Retinal pigment epithelial cell (primary cell): ENCODE data around the gene NCKAP5L.
A peak's percentile ranks its signal among the peaks of the same experiment; 100 is the strongest.

ENCODE experiments used
- DNase-seq: peaks from one replicate; pipeline ENCODE4 v3.0.0-alpha.2; 2010; ENCODE audit warnings: low read depth
- H3K4me3 ChIP-seq: 2 replicates; pipeline ENCODE4 v1.5.1; 2011; ENCODE audit warnings: mild to moderate bottlenecking, low read length, control low read depth, moderate library complexity
- CTCF ChIP-seq: conservative IDR thresholded peaks from 2 replicates; pipeline ENCODE4 v1.5.1; 2011; ENCODE audit warnings: low read depth, low read length, control low read depth, inconsistent platforms

Gene NCKAP5L

GRCh38 chr12:49828133-49829091 is at the start of gene NCKAP5L:
Gene NCKAP5L (minus strand): TSS chr12:49828413. CDS start chr12:49804044, 24,369 bp downstream.
- TF ChIP-seq CTCF: no peak
- peak; percentile 76 for DNase-seq
- H3K4me3 ChIP-seq: peak within 1 kb of the TSS; percentile 77

DNA sequence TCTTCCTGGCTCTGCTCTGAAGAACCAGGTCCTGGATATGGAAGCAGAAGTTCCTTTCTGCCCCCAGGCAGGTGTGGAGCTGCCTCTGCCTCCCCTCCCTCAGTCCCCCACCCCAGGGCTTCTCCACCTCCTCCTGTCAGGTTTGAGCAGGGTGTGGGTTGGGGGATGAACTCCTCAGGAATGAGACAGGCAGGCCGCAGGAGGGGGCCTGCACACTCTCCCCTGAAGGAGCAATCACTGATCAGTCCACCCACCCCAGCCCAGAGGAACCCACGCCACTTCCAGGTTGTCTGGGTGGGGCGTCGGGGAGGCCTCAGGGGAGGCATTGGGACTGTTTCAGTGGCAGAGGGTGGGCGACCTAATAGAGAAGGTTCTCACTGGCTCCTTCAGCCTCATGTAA is 48.9 kb upstream of the NCKAP5L start:
- no peak for TF ChIP-seq CTCF
- H3K4me3 ChIP-seq: no peak overlapping the region
- DNase-seq: no peak

DNA sequence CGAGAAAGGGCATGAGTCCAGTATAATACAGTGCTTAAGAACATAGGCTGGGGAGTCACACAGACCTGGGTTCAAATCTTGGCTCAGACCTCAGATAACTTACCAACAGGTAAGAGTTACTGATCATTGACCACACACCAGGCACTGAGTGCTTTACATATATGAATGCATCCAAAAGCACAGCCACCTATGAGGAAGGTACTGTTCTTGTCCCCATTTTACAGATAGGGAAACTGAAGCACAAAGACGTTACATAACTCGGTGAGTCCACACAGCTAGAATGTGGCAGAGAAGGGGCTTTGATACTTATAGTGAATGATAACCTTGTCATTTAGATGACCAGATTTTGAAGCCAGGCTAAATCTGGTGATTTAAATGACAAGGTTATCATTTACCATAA is 47.9 kb upstream of the NCKAP5L start:
- H3K4me3 ChIP-seq: no peak overlapping the region
- no peak for DNase-seq
- TF ChIP-seq CTCF: no peak

DNA sequence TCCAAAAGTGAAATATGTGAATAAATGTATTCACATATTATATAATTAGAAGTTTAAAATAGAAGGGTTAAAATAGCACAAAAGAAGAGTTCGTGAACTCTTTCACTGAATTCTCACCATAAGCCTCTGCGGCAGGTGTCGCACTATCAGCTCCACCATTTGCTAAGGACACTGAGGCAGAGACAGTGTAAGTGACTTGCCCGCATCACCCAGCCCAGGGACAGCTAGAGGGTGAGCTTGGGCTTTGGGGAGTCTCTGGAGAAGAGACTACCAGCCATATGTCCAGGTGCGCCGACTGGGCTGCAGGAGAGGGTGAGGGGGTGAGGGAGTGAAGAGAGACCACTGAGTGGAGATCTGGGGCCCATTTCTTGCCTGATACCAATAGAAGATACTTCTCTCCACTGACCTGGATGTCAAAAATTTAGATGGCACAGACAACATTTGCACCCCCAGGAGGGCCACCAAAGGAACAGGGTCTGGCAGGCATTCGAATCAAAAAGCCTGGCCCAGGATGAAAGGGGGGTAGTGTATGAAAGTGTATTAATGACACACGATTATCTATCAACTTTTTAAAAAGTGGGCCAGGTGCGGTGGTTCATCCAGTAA is 47.0 kb upstream of the NCKAP5L start:
- no peak for DNase-seq
- H3K4me3 ChIP-seq: no peak overlapping the region
- TF ChIP-seq CTCF: no peak

- H3K4me3 ChIP-seq: no peak overlapping the region
- no peak for TF ChIP-seq CTCF
- peak; percentile 52 for DNase-seq
Measured at GRCh38 chr12:49874142-49874897, 46.1 kb upstream of the NCKAP5L start.

- TF ChIP-seq CTCF: no peak
- DNase-seq: no peak
- H3K4me3 ChIP-seq: no peak overlapping the region
Measured at GRCh38 chr12:49873361-49873934, 45.2 kb upstream of the NCKAP5L start.
